ENCODE data around the gene MYORG. TPM values are rescaled to one million over a fixed set of nuclear protein-coding genes. Genes with fewer than 3 reads are reported as not detected.

The MYORG gene
- total RNA-seq, 1 experiment from 2014 or later: 5.6 TPM

- H3K4me1 ChIP-seq (ENCODE audit: insufficient read depth, low read length): peaks cover 8% of the 10 kb centered on the region; the same call in 1 of the 2 replicates
- no peak overlapping the region for H2BK15ac ChIP-seq (ENCODE audit: low read depth, low read length)
- Mint-ChIP-seq H3K4me1 (peaks cover 33 to 36% of the 10 kb centered on the region in 2 experiments), H3K9me3 (peaks cover 0 to 3% of the 10 kb centered on the region in 2 experiments; a peak in 1 of 5 replicates), H3K27ac (peak overlapping the region; percentile 1 to 23 (median 20); a peak in 5 of 7 replicates), H3K4me3 (peak overlapping the region in 1 of 2 experiments; percentile 1; a peak in 3 of 5 replicates), H3K27me3 (ENCODE audit: low read depth) (no peaks in the 10 kb centered on the region), H3K36me3 (ENCODE audit: insufficient read depth in 1 of 3, low read depth in 3 of 3) (peaks cover 2 to 10% (median 9%) of the 10 kb centered on the region in 3 experiments; a peak in 6 of 7 replicates)
- no peak for TF ChIP-seq CTCF (conservative IDR thresholded peaks at IDR 0.05)
- H3K9ac ChIP-seq (ENCODE audit: extremely low read depth, insufficient read length, low read length): peak overlapping the region; percentile 41
- H4K20me1 ChIP-seq (ENCODE audit: control insufficient read depth, insufficient read depth, insufficient read length): no peaks in the 10 kb centered on the region
- H3K14ac ChIP-seq (ENCODE audit: insufficient read depth, low read length): no peak overlapping the region
- H2BK12ac ChIP-seq (ENCODE audit: insufficient read length, low read depth, low read length): no peak overlapping the region
- no peak for DNase-seq
- H3K27me3 ChIP-seq (ENCODE audit: insufficient read depth, low read length): no peaks in the 10 kb centered on the region
- H2BK20ac ChIP-seq (ENCODE audit: low read depth, low read length, poor library complexity, severe bottlenecking): no peak overlapping the region
- H3K23ac ChIP-seq (ENCODE audit: insufficient read length, low read depth, low read length): no peak overlapping the region
- no peak overlapping the region for H3K4ac ChIP-seq (ENCODE audit: low read depth, low read length)
- no peak overlapping the region for H2AFZ ChIP-seq (ENCODE audit: low read length)
- no peak overlapping the region for H4K8ac ChIP-seq (replicated peaks; ENCODE audit: insufficient read length, low read depth, low read length)
- H4K91ac ChIP-seq (ENCODE audit: insufficient read length, low read depth, low read length): no peak overlapping the region
- no peak overlapping the region for H2AK5ac ChIP-seq (ENCODE audit: insufficient read length, low read length)
- no peaks in the 10 kb centered on the region for H3K9me3 ChIP-seq (ENCODE audit: control insufficient read depth, low read depth, low read length)
- no peak overlapping the region for H3K18ac ChIP-seq (ENCODE audit: insufficient read length, low read depth, low read length)
- no peak overlapping the region for H4K5ac ChIP-seq (ENCODE audit: insufficient read length, low read depth, low read length)
- no peak overlapping the region for H2BK5ac ChIP-seq (ENCODE audit: insufficient read length, low read length)
- no peaks in the 10 kb centered on the region for H3K79me2 ChIP-seq (ENCODE audit: insufficient read depth, low read length)
- no peaks in the 10 kb centered on the region for H3K79me1 ChIP-seq (ENCODE audit: insufficient read depth, low read depth, low read length, poor library complexity, severe bottlenecking)
- no peak overlapping the region for H2BK120ac ChIP-seq (ENCODE audit: low read depth, low read length, poor library complexity, severe bottlenecking)
- H3K4me2 ChIP-seq (ENCODE audit: insufficient read depth, insufficient read length, low read length): peak overlapping the region; percentile 17
- H3T11ph ChIP-seq (ENCODE audit: low read length): no peak overlapping the region
- peak overlapping the region; percentile 16 for H3K27ac ChIP-seq (ENCODE audit: insufficient read length, low read depth, low read length)
- H3K56ac ChIP-seq (ENCODE audit: insufficient read length, low read depth, low read length): no peak overlapping the region
- WGBS (ENCODE audit: extremely low coverage, insufficient read length, low lambda C conversion rate): no CpG with 5 or more reads among the region's 1 CpG
- no peaks in the 10 kb centered on the region for H3K23me2 ChIP-seq (ENCODE audit: insufficient read length, low read depth, low read length, poor library complexity, severe bottlenecking)
These were observed 42.3 kb downstream of the MYORG start for GRCh38 chr9:34334337-34334824.

All from H9 (cell line).